ENCODE results near the gene TMEM225.
"Not testable (repeated sequence)": the region's sequence is repeated elsewhere in the genome, so short reads cannot be mapped to it uniquely, and the experiment has no call there.

TMEM225 gene

DNA sequence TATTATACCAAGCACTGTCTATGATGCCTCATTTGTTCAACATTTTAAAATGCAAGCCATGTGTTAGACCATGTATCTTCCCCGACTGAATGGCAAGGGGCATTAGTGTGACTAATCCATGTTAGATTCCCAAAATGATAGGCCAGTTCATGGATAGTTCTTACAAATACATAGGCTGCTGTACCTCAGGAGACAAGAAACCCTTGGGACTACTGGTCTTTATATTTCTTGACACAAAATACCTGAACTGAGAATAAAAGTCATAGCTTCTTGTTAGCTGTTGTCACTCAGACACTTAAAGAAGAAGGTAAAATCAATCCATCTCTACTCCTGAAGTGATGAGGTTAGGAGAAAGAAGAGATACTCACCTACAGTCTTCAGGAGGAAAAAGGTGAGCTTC lies 16.4 kb upstream of the TMEM225 start, which contains the start of gene OR8D4:
Gene OR8D4, plus strand, starts transcription at position 301 of the 400 bp plus-strand sequence. CDS start 4,265 bp downstream, outside the sequence.
- Histone ChIP-seq H3K56ac (ENCODE audit: low read length) (no peak within 1 kb of the TSS), H3K27ac (ENCODE audit: low read depth, low read length) (no peak within 1 kb of the TSS), H3K4me1 (ENCODE audit: control insufficient read depth, low read depth, low read length) (peaks cover 2% of the 10 kb centered on the region), H3K4ac (ENCODE audit: low read depth, low read length) (no peak within 1 kb of the TSS), H3K79me1 (ENCODE audit: low read length) (no peaks in the 10 kb centered on the region), H4K8ac (ENCODE audit: low read depth, low read length) (no peak within 1 kb of the TSS), H2BK120ac (ENCODE audit: low read depth, low read length) (no peak within 1 kb of the TSS), H3K79me2 (ENCODE audit: control insufficient read depth, insufficient read depth, low read length) (no peaks in the 10 kb centered on the region), H2AK5ac (ENCODE audit: low read length) (no peak within 1 kb of the TSS), H4K5ac (ENCODE audit: low read length) (no peak within 1 kb of the TSS), H2BK15ac (replicated peaks; ENCODE audit: low read depth) (no peak within 1 kb of the TSS), H3K23ac (ENCODE audit: low read length) (no peak within 1 kb of the TSS), H3K4me2 (ENCODE audit: low read length) (no peak within 1 kb of the TSS), H3K18ac (ENCODE audit: low read length) (no peak within 1 kb of the TSS), H3K36me3 (ENCODE audit: control insufficient read depth, insufficient read depth, low read length) (no peaks in the 10 kb centered on the region), H2BK5ac (ENCODE audit: low read length) (no peak within 1 kb of the TSS), H3K27me3 (ENCODE audit: insufficient read depth, low read length, poor library complexity) (no peaks in the 10 kb centered on the region), H3K4me3 (ENCODE audit: low read length) (no peak within 1 kb of the TSS), H3K9ac (ENCODE audit: low read length) (no peak within 1 kb of the TSS)
- no peak for DNase-seq
- no CpG with 5 or more reads among the region's 1 CpG for WGBS (ENCODE audit: extremely low coverage, insufficient coverage, low lambda C conversion rate)

- no peak overlapping the region for H3K9ac ChIP-seq (ENCODE audit: low read length)
- no peak overlapping the region for H3K4me3 ChIP-seq (ENCODE audit: low read length)
- no peak overlapping the region for H4K5ac ChIP-seq (ENCODE audit: low read length)
- no peak overlapping the region for H2AK5ac ChIP-seq (ENCODE audit: low read length)
- no peak overlapping the region for H2BK120ac ChIP-seq (ENCODE audit: low read depth, low read length)
- no peak overlapping the region for H4K8ac ChIP-seq (ENCODE audit: low read depth, low read length)
- WGBS (ENCODE audit: extremely low coverage, insufficient coverage, low lambda C conversion rate): no CpG with 5 or more reads among the region's 3 CpGs
- H3K27me3 ChIP-seq (ENCODE audit: insufficient read depth, low read length, poor library complexity): no peaks in the 10 kb centered on the region
- H3K23ac ChIP-seq (ENCODE audit: low read length): peak overlapping the region; percentile 29
- H2BK5ac ChIP-seq (ENCODE audit: low read length): no peak overlapping the region
- H3K18ac ChIP-seq (ENCODE audit: low read length): no peak overlapping the region
- H3K4me2 ChIP-seq (ENCODE audit: low read length): no peak overlapping the region
- no peaks in the 10 kb centered on the region for H3K36me3 ChIP-seq (ENCODE audit: control insufficient read depth, insufficient read depth, low read length)
- H3K4ac ChIP-seq (ENCODE audit: low read depth, low read length): no peak overlapping the region
- H3K79me2 ChIP-seq (ENCODE audit: control insufficient read depth, insufficient read depth, low read length): no peaks in the 10 kb centered on the region
- H2BK15ac ChIP-seq (replicated peaks; ENCODE audit: low read depth): no peak overlapping the region
- no peaks in the 10 kb centered on the region for H3K79me1 ChIP-seq (ENCODE audit: low read length)
- no peak overlapping the region for H3K27ac ChIP-seq (ENCODE audit: low read depth, low read length)
- H3K4me1 ChIP-seq (ENCODE audit: control insufficient read depth, low read depth, low read length): peaks cover 2% of the 10 kb centered on the region
- no peak for DNase-seq
- H3K56ac ChIP-seq (ENCODE audit: low read length): no peak overlapping the region
Observed at GRCh38 chr11:123899792-123900191, 14.3 kb upstream of the TMEM225 start.

DNA sequence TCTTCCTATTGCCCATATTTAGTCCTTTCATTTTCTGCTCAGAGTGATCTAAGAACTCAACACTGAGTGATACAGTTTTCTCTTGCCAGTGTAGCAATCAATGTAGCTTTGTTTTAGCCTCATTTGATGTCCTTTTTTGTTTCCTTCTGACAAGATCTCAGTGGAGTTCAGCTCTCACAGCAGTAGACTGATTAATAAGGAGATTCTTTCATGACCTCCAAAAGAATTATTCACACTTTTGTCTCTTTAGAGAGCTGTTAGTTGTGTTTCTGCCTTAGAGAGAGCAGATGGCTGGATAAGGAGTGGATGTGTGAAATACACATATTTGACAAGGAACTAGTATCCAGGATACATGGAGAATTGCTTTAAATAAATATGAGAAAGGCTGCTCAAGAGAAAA lies 6.6 kb upstream of the TMEM225 start:
- no peak overlapping the region for H2BK15ac ChIP-seq (replicated peaks; ENCODE audit: low read depth)
- no peak overlapping the region for H2BK120ac ChIP-seq (ENCODE audit: low read depth, low read length)
- H3K79me1 ChIP-seq (ENCODE audit: low read length): no peaks in the 10 kb centered on the region
- H4K8ac ChIP-seq (ENCODE audit: low read depth, low read length): no peak overlapping the region
- no peaks in the 10 kb centered on the region for H3K79me2 ChIP-seq (ENCODE audit: control insufficient read depth, insufficient read depth, low read length)
- no peak overlapping the region for H2AK5ac ChIP-seq (ENCODE audit: low read length)
- H3K56ac ChIP-seq (ENCODE audit: low read length): no peak overlapping the region
- no peak overlapping the region for H4K5ac ChIP-seq (ENCODE audit: low read length)
- H3K27ac ChIP-seq (ENCODE audit: low read depth, low read length): no peak overlapping the region
- no peak overlapping the region for H2BK5ac ChIP-seq (ENCODE audit: low read length)
- no peaks in the 10 kb centered on the region for H3K36me3 ChIP-seq (ENCODE audit: control insufficient read depth, insufficient read depth, low read length)
- H3K27me3 ChIP-seq (ENCODE audit: insufficient read depth, low read length, poor library complexity): no peaks in the 10 kb centered on the region
- no peak overlapping the region for H3K23ac ChIP-seq (ENCODE audit: low read length)
- no peak overlapping the region for H3K4ac ChIP-seq (ENCODE audit: low read depth, low read length)
- no peaks in the 10 kb centered on the region for H3K4me1 ChIP-seq (ENCODE audit: control insufficient read depth, low read depth, low read length)
- no peak overlapping the region for H3K4me3 ChIP-seq (ENCODE audit: low read length)
- H3K18ac ChIP-seq (ENCODE audit: low read length): no peak overlapping the region
- no peak for DNase-seq
- H3K9ac ChIP-seq (ENCODE audit: low read length): no peak overlapping the region
- H3K4me2 ChIP-seq (ENCODE audit: low read length): no peak overlapping the region

DNA sequence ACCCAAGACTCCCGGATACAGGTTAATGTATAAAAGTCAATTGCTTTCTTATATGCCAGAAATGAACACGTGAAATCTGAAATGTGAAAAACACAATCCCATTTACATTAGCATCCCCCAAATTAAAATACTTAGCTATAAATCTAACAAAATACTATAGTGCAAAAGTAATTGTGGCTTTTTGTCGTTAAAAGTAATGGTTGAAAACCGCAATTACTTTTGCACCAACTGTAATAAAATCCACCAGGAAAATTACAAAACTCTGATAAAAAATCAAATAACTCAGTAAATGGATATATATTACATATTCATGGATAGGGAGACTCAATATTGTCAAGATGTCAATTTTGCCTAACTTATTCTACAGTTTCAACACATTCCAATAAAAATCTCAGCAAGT lies 4.6 kb downstream of the TMEM225 start:
- Histone ChIP-seq H2BK120ac (ENCODE audit: low read depth, low read length) (no peak overlapping the region), H3K27me3 (ENCODE audit: insufficient read depth, low read length, poor library complexity) (no peaks in the 10 kb centered on the region), H2BK5ac (ENCODE audit: low read length) (no peak overlapping the region), H3K27ac (ENCODE audit: low read depth, low read length) (no peak overlapping the region), H3K36me3 (ENCODE audit: control insufficient read depth, insufficient read depth, low read length) (no peaks in the 10 kb centered on the region), H2BK15ac (replicated peaks; ENCODE audit: low read depth) (no peak overlapping the region), H2AK5ac (ENCODE audit: low read length) (no peak overlapping the region), H4K5ac (ENCODE audit: low read length) (no peak overlapping the region), H3K23ac (ENCODE audit: low read length) (no peak overlapping the region), H4K8ac (ENCODE audit: low read depth, low read length) (no peak overlapping the region), H3K4ac (ENCODE audit: low read depth, low read length) (no peak overlapping the region), H3K56ac (ENCODE audit: low read length) (no peak overlapping the region), H3K18ac (ENCODE audit: low read length) (no peak overlapping the region), H3K4me2 (ENCODE audit: low read length) (no peak overlapping the region), H3K4me1 (ENCODE audit: control insufficient read depth, low read depth, low read length) (no peaks in the 10 kb centered on the region), H3K9ac (ENCODE audit: low read length) (no peak overlapping the region), H3K79me1 (ENCODE audit: low read length) (no peaks in the 10 kb centered on the region), H3K79me2 (ENCODE audit: control insufficient read depth, insufficient read depth, low read length) (no peaks in the 10 kb centered on the region), H3K4me3 (ENCODE audit: low read length) (no peak overlapping the region)
- no CpG with 5 or more reads among the region's 4 CpGs for WGBS (ENCODE audit: extremely low coverage, insufficient coverage, low lambda C conversion rate)
- DNase-seq: no peak

GRCh38 chr11:123867795-123868194 lies 17.7 kb downstream of the TMEM225 start:
- not testable (repeated sequence) for H3K27ac ChIP-seq (ENCODE audit: low read depth, low read length); H3K9ac ChIP-seq (ENCODE audit: low read length); H3K4me2 ChIP-seq (ENCODE audit: low read length); DNase-seq; H2BK15ac ChIP-seq (replicated peaks; ENCODE audit: low read depth); H3K79me1 ChIP-seq (ENCODE audit: low read length); H4K5ac ChIP-seq (ENCODE audit: low read length); H4K8ac ChIP-seq (ENCODE audit: low read depth, low read length); H3K4me3 ChIP-seq (ENCODE audit: low read length); H2BK5ac ChIP-seq (ENCODE audit: low read length); H3K79me2 ChIP-seq (ENCODE audit: control insufficient read depth, insufficient read depth, low read length); H3K56ac ChIP-seq (ENCODE audit: low read length); H2AK5ac ChIP-seq (ENCODE audit: low read length); H2BK120ac ChIP-seq (ENCODE audit: low read depth, low read length); H3K4ac ChIP-seq (ENCODE audit: low read depth, low read length); H3K36me3 ChIP-seq (ENCODE audit: control insufficient read depth, insufficient read depth, low read length); H3K27me3 ChIP-seq (ENCODE audit: insufficient read depth, low read length, poor library complexity); H3K23ac ChIP-seq (ENCODE audit: low read length); H3K4me1 ChIP-seq (ENCODE audit: control insufficient read depth, low read depth, low read length)
- no CpG with 5 or more reads among the region's 9 CpGs for WGBS (ENCODE audit: extremely low coverage, insufficient coverage, low lambda C conversion rate)
- H3K18ac ChIP-seq (ENCODE audit: low read length): peak overlapping the region; percentile 18

DNA sequence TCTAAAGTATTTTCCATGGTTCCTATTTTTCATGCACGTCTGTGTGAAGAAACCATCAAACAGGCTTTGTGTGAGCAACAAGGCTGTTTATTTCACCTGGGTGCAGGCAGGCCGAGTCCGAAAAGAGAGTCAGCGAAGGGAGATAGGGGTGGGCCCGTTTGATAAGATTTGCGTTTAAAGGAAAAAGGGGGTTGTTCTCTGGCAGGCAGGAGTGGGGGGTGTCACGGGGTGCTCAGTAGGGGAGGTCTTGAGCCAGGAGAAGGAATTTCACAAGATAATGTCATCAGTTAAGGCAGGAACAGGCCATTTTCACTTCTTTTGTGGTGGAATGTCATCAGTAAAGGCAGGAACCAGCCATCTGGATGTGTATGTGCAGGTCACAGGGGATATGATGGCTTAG lies 20.2 kb downstream of the TMEM225 start:
- not testable (repeated sequence) for H3K27ac ChIP-seq (ENCODE audit: low read depth, low read length); H3K4me2 ChIP-seq (ENCODE audit: low read length); H3K18ac ChIP-seq (ENCODE audit: low read length); H3K23ac ChIP-seq (ENCODE audit: low read length); H3K9ac ChIP-seq (ENCODE audit: low read length); H3K4me3 ChIP-seq (ENCODE audit: low read length); H4K5ac ChIP-seq (ENCODE audit: low read length); H3K79me1 ChIP-seq (ENCODE audit: low read length); H3K56ac ChIP-seq (ENCODE audit: low read length); H3K27me3 ChIP-seq (ENCODE audit: insufficient read depth, low read length, poor library complexity); H3K79me2 ChIP-seq (ENCODE audit: control insufficient read depth, insufficient read depth, low read length); H2BK5ac ChIP-seq (ENCODE audit: low read length); H2BK120ac ChIP-seq (ENCODE audit: low read depth, low read length); H2BK15ac ChIP-seq (replicated peaks; ENCODE audit: low read depth); H3K4ac ChIP-seq (ENCODE audit: low read depth, low read length); H3K36me3 ChIP-seq (ENCODE audit: control insufficient read depth, insufficient read depth, low read length); H4K8ac ChIP-seq (ENCODE audit: low read depth, low read length); H3K4me1 ChIP-seq (ENCODE audit: control insufficient read depth, low read depth, low read length); H2AK5ac ChIP-seq (ENCODE audit: low read length)
- DNase-seq: peak; percentile 94
- WGBS (ENCODE audit: extremely low coverage, insufficient coverage, low lambda C conversion rate): no CpG with 5 or more reads among the region's 7 CpGs

Data from mesendoderm (in vitro differentiated cells).